GM23338 (cell line): ENCODE results near the gene DCUN1D2.

Source experiments
- CREB1 ChIP-seq: fragments of 250-450 bp; sonication (Bioruptor Pico); IDR thresholded peaks from 2 replicates; pipeline ENCODE4 v1.5.0; 2020; ENCODE audit warnings: low read depth, mild to moderate bottlenecking, moderate library complexity
- EZH2 ChIP-seq: fragments of 200-600 bp; sonication (generic); IDR thresholded peaks from one replicate; pipeline ENCODE4 v1.8.0; 2017; ENCODE audit warnings: antibody characterized with exemption, mild to moderate bottlenecking, low read depth; ENCODE audit not compliant: unreplicated experiment
- EZH2phosphoT487 ChIP-seq: fragments of 200-600 bp; sonication (generic); IDR thresholded peaks from one replicate; pipeline ENCODE4 v1.8.1; 2018; ENCODE audit warnings: antibody characterized with exemption; ENCODE audit not compliant: unreplicated experiment
- JUNB ChIP-seq: IDR thresholded peaks from one replicate; pipeline ENCODE4 v1.6.1; 2016; ENCODE audit warnings: antibody characterized with exemption; ENCODE audit not compliant: unreplicated experiment
- NANOG ChIP-seq: IDR thresholded peaks from 2 replicates; pipeline ENCODE4 v1.6.1; 2016; ENCODE audit warnings: antibody characterized with exemption, borderline replicate concordance
- POLR2AphosphoS5 ChIP-seq: IDR thresholded peaks from 2 replicates; pipeline ENCODE4 v1.6.1; 2016; ENCODE audit warnings: antibody characterized with exemption, low read depth
- REST ChIP-seq: IDR thresholded peaks from one replicate; pipeline ENCODE4 v1.6.1; 2018; ENCODE audit warnings: antibody characterized with exemption; ENCODE audit not compliant: unreplicated experiment
- STAT1 ChIP-seq: IDR thresholded peaks from one replicate; pipeline ENCODE4 v1.6.1; 2016; ENCODE audit warnings: antibody characterized with exemption; ENCODE audit not compliant: unreplicated experiment
- ZNF114 ChIP-seq: fragments of 250-450 bp; sonication (Bioruptor Pico); IDR thresholded peaks from 2 replicates; pipeline ENCODE4 v1.5.0; 2020; ENCODE audit warnings: mild to moderate bottlenecking, moderate library complexity
- ZNF331 ChIP-seq: fragments of 250-450 bp; sonication (Bioruptor Pico); IDR thresholded peaks from 2 replicates; pipeline ENCODE4 v1.5.0; 2020; ENCODE audit warnings: low read depth, mild to moderate bottlenecking, moderate library complexity
- ZNF462 ChIP-seq: fragments of 250-450 bp; sonication (Bioruptor Pico); IDR thresholded peaks from 2 replicates; pipeline ENCODE4 v1.5.0; 2020; ENCODE audit warnings: mild to moderate bottlenecking, moderate library complexity
- TF ChIP-seq, protein P1 (sequence below), 2 experiments: fragments of 200-600 bp in 1 of 2; sonication (generic) in 1 of 2; conservative IDR thresholded peaks; 2 replicates each; pipeline versions ENCODE4 v1.5.1 to v1.6.1; 2016 to 2017; ENCODE audit warnings: antibody characterized with exemption in 2 of 2, low read depth in 2 of 2, mild to moderate bottlenecking in 2 of 2, moderate library complexity in 1 of 2
- TF ChIP-seq, protein P2 (sequence below): IDR thresholded peaks from 2 replicates; pipeline ENCODE4 v1.6.1; 2016; ENCODE audit warnings: antibody characterized with exemption

- TF ChIP-seq EZH2 (no peak), REST (no peak), CREB1 (CRISPR knock-in tag) (no peak), JUNB (no peak), POLR2AphosphoS5 (no peak), EZH2phosphoT487 (no peak), ZNF331 (CRISPR knock-in tag) (no peak), NANOG (no peak), STAT1 (no peak), ZNF114 (no peak), ZNF462 (CRISPR knock-in tag) (no peak)
- TF ChIP-seq, protein P1, sequence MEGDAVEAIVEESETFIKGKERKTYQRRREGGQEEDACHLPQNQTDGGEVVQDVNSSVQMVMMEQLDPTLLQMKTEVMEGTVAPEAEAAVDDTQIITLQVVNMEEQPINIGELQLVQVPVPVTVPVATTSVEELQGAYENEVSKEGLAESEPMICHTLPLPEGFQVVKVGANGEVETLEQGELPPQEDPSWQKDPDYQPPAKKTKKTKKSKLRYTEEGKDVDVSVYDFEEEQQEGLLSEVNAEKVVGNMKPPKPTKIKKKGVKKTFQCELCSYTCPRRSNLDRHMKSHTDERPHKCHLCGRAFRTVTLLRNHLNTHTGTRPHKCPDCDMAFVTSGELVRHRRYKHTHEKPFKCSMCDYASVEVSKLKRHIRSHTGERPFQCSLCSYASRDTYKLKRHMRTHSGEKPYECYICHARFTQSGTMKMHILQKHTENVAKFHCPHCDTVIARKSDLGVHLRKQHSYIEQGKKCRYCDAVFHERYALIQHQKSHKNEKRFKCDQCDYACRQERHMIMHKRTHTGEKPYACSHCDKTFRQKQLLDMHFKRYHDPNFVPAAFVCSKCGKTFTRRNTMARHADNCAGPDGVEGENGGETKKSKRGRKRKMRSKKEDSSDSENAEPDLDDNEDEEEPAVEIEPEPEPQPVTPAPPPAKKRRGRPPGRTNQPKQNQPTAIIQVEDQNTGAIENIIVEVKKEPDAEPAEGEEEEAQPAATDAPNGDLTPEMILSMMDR (conservative IDR thresholded peaks at IDR 0.05; ENCODE audit: low read depth in 2 of 2): no peak
- TF ChIP-seq, protein P2, sequence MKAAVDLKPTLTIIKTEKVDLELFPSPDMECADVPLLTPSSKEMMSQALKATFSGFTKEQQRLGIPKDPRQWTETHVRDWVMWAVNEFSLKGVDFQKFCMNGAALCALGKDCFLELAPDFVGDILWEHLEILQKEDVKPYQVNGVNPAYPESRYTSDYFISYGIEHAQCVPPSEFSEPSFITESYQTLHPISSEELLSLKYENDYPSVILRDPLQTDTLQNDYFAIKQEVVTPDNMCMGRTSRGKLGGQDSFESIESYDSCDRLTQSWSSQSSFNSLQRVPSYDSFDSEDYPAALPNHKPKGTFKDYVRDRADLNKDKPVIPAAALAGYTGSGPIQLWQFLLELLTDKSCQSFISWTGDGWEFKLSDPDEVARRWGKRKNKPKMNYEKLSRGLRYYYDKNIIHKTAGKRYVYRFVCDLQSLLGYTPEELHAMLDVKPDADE: no peak
Measured at GRCh38 chr13:113461022-113461751, 29.3 kb downstream of the DCUN1D2 start.
